ENCODE results near the gene PAMR1. TPM values are rescaled to one million over a fixed set of nuclear protein-coding genes. Genes with fewer than 3 reads are reported as not detected.
A peak's percentile ranks its signal among the peaks of the same experiment; 100 is the strongest.

Gene PAMR1
- total RNA-seq, 4 donors from 2014 or later = 2.6 to 64.4 (median 9.5) TPM

- H3K27ac ChIP-seq = no peak overlapping the region
Observed at GRCh38 chr11:35390737-35391682, 134.4 kb downstream of the PAMR1 start.

GRCh38 chr11:35389897-35390465 lies 135.4 kb downstream of the PAMR1 start:
- no peaks in the 10 kb centered on the region for H3K27me3 ChIP-seq
- no peak overlapping the region for H3K4me3 ChIP-seq
- H3K4me1 ChIP-seq = peaks cover 0 to 14% (median 4%) of the 10 kb centered on the region in 4 donors
- no peaks in the 10 kb centered on the region for H3K9me3 ChIP-seq
- no peak for DNase-seq
- TF ChIP-seq, protein P1, sequence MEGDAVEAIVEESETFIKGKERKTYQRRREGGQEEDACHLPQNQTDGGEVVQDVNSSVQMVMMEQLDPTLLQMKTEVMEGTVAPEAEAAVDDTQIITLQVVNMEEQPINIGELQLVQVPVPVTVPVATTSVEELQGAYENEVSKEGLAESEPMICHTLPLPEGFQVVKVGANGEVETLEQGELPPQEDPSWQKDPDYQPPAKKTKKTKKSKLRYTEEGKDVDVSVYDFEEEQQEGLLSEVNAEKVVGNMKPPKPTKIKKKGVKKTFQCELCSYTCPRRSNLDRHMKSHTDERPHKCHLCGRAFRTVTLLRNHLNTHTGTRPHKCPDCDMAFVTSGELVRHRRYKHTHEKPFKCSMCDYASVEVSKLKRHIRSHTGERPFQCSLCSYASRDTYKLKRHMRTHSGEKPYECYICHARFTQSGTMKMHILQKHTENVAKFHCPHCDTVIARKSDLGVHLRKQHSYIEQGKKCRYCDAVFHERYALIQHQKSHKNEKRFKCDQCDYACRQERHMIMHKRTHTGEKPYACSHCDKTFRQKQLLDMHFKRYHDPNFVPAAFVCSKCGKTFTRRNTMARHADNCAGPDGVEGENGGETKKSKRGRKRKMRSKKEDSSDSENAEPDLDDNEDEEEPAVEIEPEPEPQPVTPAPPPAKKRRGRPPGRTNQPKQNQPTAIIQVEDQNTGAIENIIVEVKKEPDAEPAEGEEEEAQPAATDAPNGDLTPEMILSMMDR (IDR thresholded peaks at IDR 0.05) = no peak
- TF ChIP-seq POLR2A (IDR thresholded peaks at IDR 0.05) = no peak
- H3K27ac ChIP-seq = no peak overlapping the region
- H3K36me3 ChIP-seq = no peaks in the 10 kb centered on the region

More at GRCh38 chr11:35390737-35391682, 134.4 kb downstream of the PAMR1 start:
- H3K9me3 ChIP-seq = no peaks in the 10 kb centered on the region
- H3K27me3 ChIP-seq = no peaks in the 10 kb centered on the region
- TF ChIP-seq, protein P1 (IDR thresholded peaks at IDR 0.05) = no peak
- DNase-seq = peak in 2 of 3 donors; percentile 31 to 48
- no peak overlapping the region for H3K4me3 ChIP-seq
- H3K4me1 ChIP-seq = peaks cover 0 to 14% (median 4%) of the 10 kb centered on the region in 4 donors
- H3K36me3 ChIP-seq = no peaks in the 10 kb centered on the region

GRCh38 chr11:35389112-35389511 lies 136.3 kb downstream of the PAMR1 start:
- no peak overlapping the region for H3K27ac ChIP-seq

GRCh38 chr11:35388061-35388460 lies 137.4 kb downstream of the PAMR1 start:
- Histone ChIP-seq H3K4me3 (no peak overlapping the region), H3K4me1 (peaks cover 0 to 14% (median 4%) of the 10 kb centered on the region in 4 donors), H3K9me3 (no peaks in the 10 kb centered on the region), H3K27me3 (no peaks in the 10 kb centered on the region), H3K36me3 (no peaks in the 10 kb centered on the region), H3K27ac (no peak overlapping the region)
- TF ChIP-seq POLR2A (IDR thresholded peaks at IDR 0.05) = no peak
- TF ChIP-seq, protein P1 (IDR thresholded peaks at IDR 0.05) = no peak
- no peak for DNase-seq

More at GRCh38 chr11:35389112-35389511, 136.3 kb downstream of the PAMR1 start:
- Histone ChIP-seq H3K36me3 (no peaks in the 10 kb centered on the region), H3K4me3 (no peak overlapping the region), H3K4me1 (peaks cover 0 to 14% (median 4%) of the 10 kb centered on the region in 4 donors), H3K27me3 (no peaks in the 10 kb centered on the region), H3K9me3 (no peaks in the 10 kb centered on the region)
- no peak for TF ChIP-seq POLR2A (IDR thresholded peaks at IDR 0.05)
- TF ChIP-seq, protein P1 (IDR thresholded peaks at IDR 0.05) = no peak
- no peak for DNase-seq

DNA sequence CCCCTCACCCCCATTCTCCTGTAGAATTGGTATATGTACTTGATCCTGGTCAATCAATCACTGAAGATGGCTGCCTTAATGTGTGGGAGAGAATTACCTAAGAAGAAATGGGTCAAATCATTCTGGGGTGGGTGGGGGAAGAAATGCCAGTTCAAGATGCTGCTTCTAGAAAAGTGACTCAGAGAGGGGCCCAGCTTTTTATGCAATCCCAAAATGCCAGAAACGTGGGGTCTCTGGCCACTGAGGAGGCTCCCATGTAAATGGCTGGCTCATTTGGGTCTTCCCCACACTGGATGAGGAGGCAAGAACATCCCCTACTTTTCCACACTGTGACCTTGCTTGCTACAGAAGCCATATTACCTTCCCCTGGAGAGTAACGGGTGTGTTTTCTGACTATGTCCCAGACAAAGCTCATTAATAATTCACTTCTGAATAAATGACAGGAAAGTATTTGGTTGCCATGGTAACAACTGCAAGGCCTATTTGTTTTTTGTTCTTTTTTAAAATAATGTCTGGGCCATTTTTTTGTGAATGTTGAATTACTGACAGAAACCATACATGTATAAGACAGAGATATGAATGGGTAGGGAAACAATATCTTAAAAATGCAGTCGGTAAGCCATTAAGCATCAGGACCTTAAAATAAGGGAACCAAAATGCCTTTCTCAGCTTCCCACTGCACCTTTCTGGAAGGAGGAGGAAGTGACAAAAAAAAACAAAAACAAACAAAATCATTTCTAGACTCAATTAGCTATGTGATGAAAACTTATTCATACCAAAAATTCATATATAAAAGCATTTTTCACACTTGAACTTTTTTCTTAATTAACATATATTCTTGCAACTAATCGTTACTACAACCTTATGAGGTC lies 138.1 kb downstream of the PAMR1 start:
- peaks cover 0 to 14% (median 4%) of the 10 kb centered on the region in 4 donors for H3K4me1 ChIP-seq
- no peaks in the 10 kb centered on the region for H3K27me3 ChIP-seq
- no peaks in the 10 kb centered on the region for H3K9me3 ChIP-seq
- no peak for TF ChIP-seq POLR2A (IDR thresholded peaks at IDR 0.05)
- TF ChIP-seq, protein P1 (IDR thresholded peaks at IDR 0.05) = peak in 1 of 6 experiments; percentile 27
- no peaks in the 10 kb centered on the region for H3K36me3 ChIP-seq
- no peak overlapping the region for H3K4me3 ChIP-seq
- no peak for DNase-seq
- no peak overlapping the region for H3K27ac ChIP-seq

Data from Peyer's patch (tissue), 4 donors.